ENCODE data around the gene SYT5.

The SYT5 gene

GRCh38 chr19:55145232-55145631 lies 34.9 kb downstream of the SYT5 start:
- no peak for DNase-seq

GRCh38 chr19:55141696-55142095 lies 38.4 kb downstream of the SYT5 start:
- DNase-seq = no peak

- DNase-seq = no peak
Observed at GRCh38 chr19:55137915-55138314, 42.2 kb downstream of the SYT5 start.

- no peak for DNase-seq
Observed at GRCh38 chr19:55136399-55137102, 43.5 kb downstream of the SYT5 start.

- no peak for DNase-seq
Observed at GRCh38 chr19:55134736-55135135, 45.4 kb downstream of the SYT5 start.

- no peak for DNase-seq
Observed at GRCh38 chr19:55133639-55134444, 46.2 kb downstream of the SYT5 start.

GRCh38 chr19:55132453-55133129 lies 47.5 kb downstream of the SYT5 start:
- no peak for DNase-seq

- no peak for DNase-seq
Observed at GRCh38 chr19:55131421-55131820, 48.7 kb downstream of the SYT5 start.
